DMS79 treated with DMSO at 0.1 percent for 48 hours (cell line): ENCODE data around the gene LEP.
A peak's percentile ranks its signal among the peaks of the same experiment; 100 is the strongest.

Experiments
- DNase-seq: peaks from one replicate; lab custom pipeline; 2025; lab: John Stamatoyannopoulos, UW

Gene LEP

GRCh38 chr7:128240696-128241386, at the start of gene LEP:
LEP (plus strand) TSS chr7:128241278; CDS start chr7:128252019, 10,741 bp downstream.
- no peak for DNase-seq

DNA sequence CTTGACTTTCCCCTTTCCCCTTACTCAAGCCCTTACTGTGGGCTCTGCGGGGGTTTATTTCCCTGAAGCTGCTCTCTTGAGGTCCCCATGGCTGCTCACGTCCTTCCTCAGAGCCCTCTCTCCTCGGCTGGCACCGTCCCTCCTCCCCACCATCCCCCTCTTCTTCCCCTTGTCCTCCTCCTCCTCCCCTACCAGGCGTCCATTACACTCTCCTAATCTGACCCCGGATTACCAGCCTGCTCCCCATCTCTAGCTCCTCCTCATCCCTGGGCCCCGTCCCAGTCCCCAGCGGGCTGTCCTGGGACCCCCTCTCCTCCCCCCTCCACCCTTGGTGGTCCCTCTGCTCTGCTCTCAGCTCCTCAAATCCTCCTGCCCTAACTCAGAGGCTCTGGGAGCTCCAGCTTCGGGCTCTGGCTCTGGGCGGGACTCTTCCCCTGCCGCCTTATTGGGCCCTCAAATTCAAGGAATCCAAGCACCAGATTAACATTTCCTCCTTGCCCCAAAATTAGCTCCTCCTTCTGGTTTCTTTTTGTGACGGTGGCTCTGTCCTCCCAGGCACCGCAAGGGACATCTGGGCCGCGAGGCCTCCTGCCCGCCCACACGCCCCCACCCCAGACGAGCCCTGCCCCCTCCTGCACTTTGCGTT, 48.5 kb upstream of the LEP start:
- no peak for DNase-seq

DNA sequence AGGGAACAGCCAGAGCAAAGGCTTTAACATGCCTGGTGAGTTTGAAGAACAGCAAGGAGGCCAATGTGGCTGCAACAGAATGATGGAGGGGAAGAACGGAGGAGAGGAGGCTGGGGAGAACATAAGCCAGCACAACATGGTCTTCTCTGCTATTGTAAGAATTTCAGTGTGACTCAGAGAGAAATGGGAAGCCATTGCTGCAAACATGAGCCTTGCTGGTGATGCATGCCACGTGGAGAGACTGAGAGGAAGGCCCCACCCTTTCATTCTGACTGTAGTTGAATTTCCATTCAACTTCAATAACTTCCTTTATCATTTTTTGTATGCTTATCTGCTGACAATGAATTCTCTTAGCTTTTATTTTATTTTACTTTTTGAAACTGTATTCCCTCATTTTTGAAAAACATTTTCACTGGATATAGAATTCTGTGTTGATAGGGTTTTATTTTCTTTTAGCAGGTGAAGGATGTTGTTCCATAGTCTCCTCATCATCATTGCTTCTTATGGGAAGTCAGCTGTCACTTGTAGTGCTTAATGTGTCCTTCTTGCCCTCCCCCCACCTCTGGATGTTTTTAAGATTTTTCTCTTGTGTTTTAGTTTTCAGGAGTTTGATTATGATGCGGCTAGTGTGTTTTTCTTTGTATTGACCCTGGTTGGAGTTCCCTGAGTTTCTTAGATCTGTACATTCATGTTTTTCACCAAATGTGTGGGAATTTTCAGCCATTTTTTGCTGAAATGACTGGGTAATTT, 46.4 kb upstream of the LEP start:
- no peak for DNase-seq

DNA sequence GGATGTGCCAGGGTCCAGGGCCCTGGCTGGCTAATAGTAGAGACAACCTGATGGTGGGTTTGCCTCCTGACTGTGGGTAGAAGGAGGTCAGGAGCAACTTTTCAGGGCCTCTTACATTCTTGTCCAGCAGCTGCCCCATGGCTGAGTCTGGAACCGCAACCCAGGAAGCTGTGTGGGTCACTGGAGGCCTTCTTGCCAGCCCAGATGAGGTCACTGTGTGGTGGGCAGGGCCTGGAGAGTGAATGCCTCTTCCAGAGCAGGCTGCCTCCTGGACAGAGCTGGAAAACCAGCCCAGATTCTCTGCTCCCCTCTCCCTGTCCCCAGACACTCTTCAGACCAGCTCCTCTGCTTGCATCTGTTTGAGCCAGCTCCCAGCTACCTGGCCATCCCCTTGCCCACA, 43.5 kb upstream of the LEP start:
- no peak for DNase-seq

- no peak for DNase-seq
Measured at GRCh38 chr7:128197989-128198580, 43.0 kb upstream of the LEP start.

- DNase-seq = no peak
Measured at GRCh38 chr7:128200376-128200775, 40.7 kb upstream of the LEP start.

- no peak for DNase-seq
Measured at GRCh38 chr7:128201067-128201689, 39.9 kb upstream of the LEP start.

- DNase-seq = no peak
Measured at GRCh38 chr7:128201690-128202085, 39.4 kb upstream of the LEP start.

- DNase-seq = no peak
Measured at GRCh38 chr7:128202287-128202957, 38.7 kb upstream of the LEP start.

- DNase-seq = no peak
Measured at GRCh38 chr7:128203047-128203491, 38.0 kb upstream of the LEP start.

- no peak for DNase-seq
Measured at GRCh38 chr7:128203710-128204214, 37.3 kb upstream of the LEP start.

DNA sequence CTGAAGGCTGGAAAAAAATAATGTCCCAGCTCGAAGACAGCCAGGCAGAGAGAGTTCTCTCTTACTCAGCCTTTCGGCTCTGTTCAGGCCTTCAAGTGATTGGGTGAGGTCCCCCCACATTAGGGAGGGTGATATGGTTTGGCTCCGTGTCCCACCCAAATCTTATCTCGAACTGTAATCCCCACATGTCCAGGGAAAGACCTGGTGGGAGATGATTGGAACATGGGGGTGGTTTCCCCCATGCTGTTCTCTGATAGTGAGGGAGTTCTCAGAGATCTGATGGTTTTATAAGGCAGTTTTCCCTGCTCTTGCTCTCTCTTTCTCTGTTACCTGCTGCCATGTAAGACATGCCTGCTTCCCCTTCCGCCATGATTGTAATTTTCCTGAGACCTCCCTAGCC, 36.6 kb upstream of the LEP start:
- no peak for DNase-seq

- DNase-seq = no peak
Measured at GRCh38 chr7:128205068-128205467, 36.0 kb upstream of the LEP start.

GRCh38 chr7:128206017-128206746, 34.9 kb upstream of the LEP start:
- no peak for DNase-seq

DNA sequence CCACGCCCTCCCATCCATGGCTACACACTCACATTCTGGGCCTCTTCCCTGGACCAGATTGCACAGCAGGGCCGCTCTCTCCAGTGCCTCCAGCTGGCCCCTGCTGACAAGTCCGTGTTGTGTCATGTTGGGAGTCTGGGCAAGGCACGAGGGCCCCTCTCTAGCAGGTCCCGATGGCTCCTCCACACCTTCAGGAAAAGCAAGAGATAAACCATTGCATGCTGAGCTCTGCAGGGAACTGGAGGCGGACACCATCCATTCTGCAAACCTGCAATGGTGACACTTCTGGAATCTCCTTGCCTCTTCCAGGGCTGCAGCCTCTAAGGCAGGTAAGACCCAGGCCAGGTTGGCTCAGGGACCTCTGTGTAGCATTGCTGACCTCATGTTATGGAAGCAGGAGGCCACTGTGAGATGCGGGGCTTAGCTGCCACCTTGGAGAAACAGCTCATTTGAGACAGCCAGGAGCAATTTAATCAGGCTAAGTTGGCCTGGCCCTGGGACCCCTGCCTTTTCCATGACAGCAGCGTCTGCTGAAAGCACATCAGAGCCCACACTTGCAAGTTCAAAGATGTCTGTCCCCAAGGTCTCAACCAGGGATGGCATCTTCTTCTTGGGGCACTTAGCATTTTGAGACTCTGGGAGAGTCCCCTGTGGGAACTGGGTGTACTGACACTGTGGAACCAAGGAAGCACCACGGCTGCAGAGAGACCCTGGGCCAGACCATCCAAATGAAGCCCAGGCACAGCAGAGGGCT, 34.2 kb upstream of the LEP start:
- DNase-seq = no peak

DNA sequence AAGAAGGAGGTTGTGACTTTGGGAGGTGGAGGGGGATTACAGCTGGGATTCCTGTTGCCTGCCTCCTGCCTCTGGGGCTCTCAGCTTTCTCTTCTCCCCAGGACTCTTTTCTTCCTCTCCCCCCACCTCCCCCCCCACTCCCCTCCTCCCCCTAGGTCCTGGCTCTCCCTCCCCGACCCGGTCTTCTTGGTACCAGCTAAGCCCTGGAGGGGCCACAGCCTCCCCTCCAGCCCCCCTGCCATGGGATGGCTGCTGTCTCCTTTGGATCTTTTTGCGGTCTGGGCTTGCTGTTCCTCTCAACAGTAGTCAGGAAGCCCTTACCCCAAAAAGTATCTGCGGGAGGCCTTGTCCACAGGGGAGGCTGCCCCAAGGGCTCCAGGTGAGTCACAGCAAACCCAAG, 33.5 kb upstream of the LEP start:
- DNase-seq = no peak

DNA sequence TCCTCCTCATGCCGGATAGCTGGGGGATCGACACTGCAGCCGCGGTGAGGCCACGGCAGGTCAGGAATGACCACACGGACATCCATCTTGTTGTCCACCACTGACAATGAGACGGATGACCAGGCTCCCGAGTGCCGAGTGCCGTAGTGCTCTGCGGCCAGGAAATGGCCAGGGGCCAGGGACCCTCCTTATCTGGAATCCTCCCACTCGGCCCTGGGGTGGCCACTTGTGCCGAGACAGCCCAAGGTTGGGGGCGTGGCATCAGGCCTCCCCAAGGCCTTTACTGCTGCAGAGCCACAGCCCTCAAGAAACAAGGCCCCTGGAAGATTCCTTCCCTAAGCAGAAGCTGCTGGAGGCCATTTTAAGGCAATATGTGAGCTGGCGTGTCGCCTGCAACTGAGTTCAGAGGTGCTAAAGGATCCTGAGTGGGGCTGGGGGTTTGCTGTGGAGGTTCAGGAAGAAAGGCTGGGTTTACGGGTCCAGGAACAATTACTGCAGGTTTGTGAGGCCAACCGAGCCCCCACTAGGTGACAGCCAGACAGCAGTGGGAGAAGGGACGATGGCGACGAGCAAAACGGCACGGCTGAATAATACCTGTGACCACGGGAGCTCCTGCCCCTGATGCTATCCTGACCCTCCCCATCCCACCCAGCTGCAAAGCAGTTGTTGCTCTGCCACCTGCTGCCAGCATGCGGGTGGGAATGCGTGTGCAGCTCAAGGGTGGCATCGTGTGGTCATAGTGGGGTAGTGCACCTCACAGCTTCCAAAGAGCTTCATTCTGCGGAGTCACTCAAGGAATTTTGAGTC, 31.6 kb upstream of the LEP start:
- DNase-seq = peak; percentile 73

DNA sequence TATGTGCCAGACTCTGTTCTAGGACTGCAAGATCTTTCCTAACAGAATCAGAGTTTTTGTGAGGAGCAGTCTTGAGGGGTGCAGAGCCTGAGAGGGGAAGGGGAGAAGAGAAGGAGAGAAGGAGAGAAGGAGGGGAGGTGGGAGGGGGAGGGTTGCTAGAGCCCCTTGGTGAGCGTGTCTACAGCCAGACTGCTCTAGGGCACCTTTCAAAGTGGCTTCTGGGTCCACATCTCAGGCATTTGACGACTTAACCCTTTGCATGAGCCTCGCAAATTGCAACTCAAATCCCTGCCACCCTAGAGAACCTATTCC, 31.1 kb upstream of the LEP start:
- no peak for DNase-seq
